Naive thymus-derived CD8-positive, alpha-beta T cell (primary cell): ENCODE data around the gene RAD18. TPM values are rescaled to one million over a fixed set of nuclear protein-coding genes. Genes with fewer than 3 reads are reported as not detected.

Experiments
- ATAC-seq, 2 donors: fragments of 150-1000 bp; cut with Tn5 transposase in 1 of 2; sonication (Bioruptor Pico), chemical (Tn5 transposase) in 1 of 2; 1 replicate in 1 of 2; 2 replicates in 1 of 2; pipeline ENCODE4 v1.10.0; 2021; ENCODE audit warnings: mild to moderate bottlenecking in 2 of 2, moderate library complexity in 2 of 2
- POLR2A ChIA-PET: fragments of 350-600 bp; sonication (Branson Sonifier 250); formaldehyde crosslinking; loops from one replicate; lab custom pipeline; 2021; ENCODE audit warnings: antibody characterized with exemption; lab: Charles Lee
- DNase-seq, 10 donors: peaks; one replicate each; pipeline versions ENCODE4 v3.0.0 to v3.0.0-alpha.2; 2020 to 2022
- H3K27ac Mint-ChIP-seq, 10 donors: one replicate each; pipeline ENCODE4 v1.8.0; 2020 to 2022; ENCODE audit warnings: mild to moderate bottlenecking in 10 of 10, mixed read lengths in 10 of 10, moderate library complexity in 4 of 10, inconsistent platforms in 1 of 10
- H3K27me3 Mint-ChIP-seq, 5 donors: one replicate each; pipeline ENCODE4 v1.8.0; 2021 to 2022; ENCODE audit warnings: mixed read lengths in 5 of 5
- H3K36me3 Mint-ChIP-seq, 3 donors: one replicate each; pipeline ENCODE4 v1.8.0; 2020 to 2022; ENCODE audit warnings: mixed read lengths in 3 of 3, mild to moderate bottlenecking in 2 of 3, inconsistent platforms in 1 of 3
- H3K4me1 Mint-ChIP-seq, 4 donors: one replicate each; pipeline ENCODE4 v1.8.0; 2021 to 2022; ENCODE audit warnings: mixed read lengths in 4 of 4
- H3K4me3 Mint-ChIP-seq, 10 donors: one replicate each; pipeline ENCODE4 v1.8.0; 2020 to 2022; ENCODE audit warnings: mild to moderate bottlenecking in 10 of 10, mixed read lengths in 10 of 10, moderate library complexity in 6 of 10, inconsistent platforms in 1 of 10
- H3K9me3 Mint-ChIP-seq, 9 donors: one replicate each; pipeline ENCODE4 v1.8.0; 2020 to 2022; ENCODE audit warnings: mixed read lengths in 9 of 9, mild to moderate bottlenecking in 3 of 9, inconsistent platforms in 1 of 9, moderate library complexity in 1 of 9
- polyA plus RNA-seq, 3 donors: library from polyadenylated mRNA; unstranded; fragments of 300-500 nt; fragmentation: Illumina TruSeq; gene quantifications; one replicate each; pipeline ENCODE4 v1.2.3, GENCODE V29; 2021
- total RNA-seq, 8 experiments: library from RNA in 2 of 8; stranded (reverse) in 2 of 8; gene quantifications; one replicate each; pipeline ENCODE4 v1.2.3 and lab custom pipeline; 2021 to 2026

The RAD18 gene
- total and polyA plus RNA-seq, 5 experiments from 2014 or later, result 7.8 to 18.0 (median 14.6) TPM

- Mint-ChIP-seq H3K27me3 (no peaks in the 10 kb centered on the region), H3K27ac (no peak overlapping the region), H3K36me3 (no peaks in the 10 kb centered on the region), H3K9me3 (no peaks in the 10 kb centered on the region), H3K4me1 (no peaks in the 10 kb centered on the region), H3K4me3 (no peak overlapping the region)
- no peak for DNase-seq
- POLR2A ChIA-PET, result no interaction called here
- no peak for ATAC-seq
Measured at GRCh38 chr3:8843347-8843746, 119.9 kb downstream of the RAD18 start.

DNA sequence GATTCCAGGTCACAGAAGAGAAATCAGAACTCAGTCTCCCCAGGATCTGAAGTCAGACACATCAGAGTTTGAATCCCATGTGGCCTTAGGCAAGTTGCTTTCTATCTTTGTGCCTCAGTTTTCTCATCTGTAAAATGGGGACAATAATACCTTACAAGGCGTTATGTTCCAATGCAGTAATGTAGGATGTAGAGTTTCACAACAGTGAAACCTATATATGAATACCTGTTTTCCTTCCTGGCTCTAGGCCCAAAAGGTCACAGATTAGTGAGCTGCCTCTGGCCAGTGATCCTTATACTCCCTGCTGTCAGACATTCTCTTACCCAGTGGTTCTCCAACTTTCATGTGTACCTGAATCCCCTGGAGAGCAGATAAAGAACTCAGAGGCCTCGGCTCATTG is 121.0 kb downstream of the RAD18 start:
- Mint-ChIP-seq H3K27me3 (no peaks in the 10 kb centered on the region), H3K4me3 (no peak overlapping the region), H3K36me3 (no peaks in the 10 kb centered on the region), H3K4me1 (no peaks in the 10 kb centered on the region), H3K27ac (no peak overlapping the region), H3K9me3 (no peaks in the 10 kb centered on the region)
- POLR2A ChIA-PET, result no interaction called here
- ATAC-seq (no peak), DNase-seq (no peak)

DNA sequence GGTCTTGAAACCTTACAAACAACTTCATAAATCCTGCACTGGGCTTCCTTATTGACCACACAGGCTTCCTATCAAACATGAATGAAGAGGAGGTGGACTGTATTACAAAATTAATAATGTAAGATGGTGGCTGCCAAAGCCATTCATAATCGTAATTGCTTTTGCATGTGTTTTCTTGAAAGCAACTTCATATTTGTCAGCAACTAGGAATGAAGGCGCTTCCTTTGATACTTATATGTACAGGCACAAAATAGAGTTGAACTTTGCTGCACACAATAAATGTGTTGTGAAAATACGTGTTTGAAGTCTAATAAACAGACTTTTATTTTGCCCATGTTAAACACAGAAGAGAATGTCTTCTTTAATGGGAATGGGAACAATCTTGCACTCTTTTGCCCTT is 121.8 kb downstream of the RAD18 start:
- H3K9me3 Mint-ChIP-seq, result no peaks in the 10 kb centered on the region
- H3K36me3 Mint-ChIP-seq, result no peaks in the 10 kb centered on the region
- no peaks in the 10 kb centered on the region for H3K4me1 Mint-ChIP-seq
- DNase-seq (no peak), ATAC-seq (no peak)
- H3K27me3 Mint-ChIP-seq, result no peaks in the 10 kb centered on the region
- POLR2A ChIA-PET, result no interaction called here
- no peak overlapping the region for H3K27ac Mint-ChIP-seq
- H3K4me3 Mint-ChIP-seq, result no peak overlapping the region

GRCh38 chr3:8840556-8840955 is 122.7 kb downstream of the RAD18 start:
- Mint-ChIP-seq H3K4me3 (no peak overlapping the region), H3K27me3 (no peaks in the 10 kb centered on the region), H3K4me1 (no peaks in the 10 kb centered on the region), H3K9me3 (no peaks in the 10 kb centered on the region), H3K36me3 (no peaks in the 10 kb centered on the region), H3K27ac (no peak overlapping the region)
- DNase-seq (no peak), ATAC-seq (no peak)
- POLR2A ChIA-PET, result no interaction called here

DNA sequence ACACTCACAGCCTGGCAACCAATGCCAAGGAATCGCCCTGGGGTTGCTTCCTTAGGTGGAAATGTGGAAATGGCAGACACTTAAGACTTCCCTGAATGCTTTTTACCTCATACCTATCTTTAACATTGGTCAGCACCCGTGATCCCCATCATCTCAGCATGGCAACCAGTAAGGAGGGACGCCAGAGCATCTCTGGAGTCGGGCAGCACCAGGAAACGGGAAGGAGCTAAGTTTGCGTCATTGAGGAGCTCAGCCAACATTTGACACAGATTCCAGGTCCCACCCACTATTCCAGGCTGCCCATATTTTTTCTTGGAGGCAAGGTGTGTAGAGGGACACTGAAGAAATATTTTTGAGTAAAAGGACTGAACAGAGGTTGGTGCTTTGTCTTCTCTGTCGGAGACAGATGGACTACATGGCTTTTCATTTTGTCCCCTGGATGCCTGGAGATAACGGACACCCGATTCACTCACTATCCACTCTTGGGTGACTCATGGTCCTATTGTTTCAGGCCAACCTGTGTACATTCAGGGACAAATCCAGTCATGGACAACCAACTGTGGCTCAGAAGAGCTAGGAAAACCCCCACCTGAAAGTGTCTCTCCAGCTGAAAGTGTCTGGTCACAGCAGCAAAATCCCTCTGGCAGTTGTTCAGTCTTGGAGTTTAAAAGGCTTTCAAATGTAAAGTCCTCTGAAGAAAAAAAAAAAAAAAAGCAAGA is 123.5 kb downstream of the RAD18 start:
- no peak for ATAC-seq
- POLR2A ChIA-PET, result no interaction called here
- H3K27ac Mint-ChIP-seq, result no peak overlapping the region

GRCh38 chr3:8838765-8839423 is 124.4 kb downstream of the RAD18 start:
- POLR2A ChIA-PET, result no interaction called here
- H3K27me3 Mint-ChIP-seq, result no peaks in the 10 kb centered on the region
- no peaks in the 10 kb centered on the region for H3K4me1 Mint-ChIP-seq
- H3K9me3 Mint-ChIP-seq, result no peaks in the 10 kb centered on the region
- no peak for ATAC-seq
- no peak overlapping the region for H3K4me3 Mint-ChIP-seq
- no peaks in the 10 kb centered on the region for H3K36me3 Mint-ChIP-seq
- no peak overlapping the region for H3K27ac Mint-ChIP-seq
- no peak for DNase-seq

More for the DNA sequence above, 123.5 kb downstream of the RAD18 start:
- no peaks in the 10 kb centered on the region for H3K27me3 Mint-ChIP-seq
- H3K9me3 Mint-ChIP-seq, result no peaks in the 10 kb centered on the region
- H3K4me1 Mint-ChIP-seq, result no peaks in the 10 kb centered on the region
- no peak overlapping the region for H3K4me3 Mint-ChIP-seq
- no peaks in the 10 kb centered on the region for H3K36me3 Mint-ChIP-seq
- DNase-seq, result no peak

DNA sequence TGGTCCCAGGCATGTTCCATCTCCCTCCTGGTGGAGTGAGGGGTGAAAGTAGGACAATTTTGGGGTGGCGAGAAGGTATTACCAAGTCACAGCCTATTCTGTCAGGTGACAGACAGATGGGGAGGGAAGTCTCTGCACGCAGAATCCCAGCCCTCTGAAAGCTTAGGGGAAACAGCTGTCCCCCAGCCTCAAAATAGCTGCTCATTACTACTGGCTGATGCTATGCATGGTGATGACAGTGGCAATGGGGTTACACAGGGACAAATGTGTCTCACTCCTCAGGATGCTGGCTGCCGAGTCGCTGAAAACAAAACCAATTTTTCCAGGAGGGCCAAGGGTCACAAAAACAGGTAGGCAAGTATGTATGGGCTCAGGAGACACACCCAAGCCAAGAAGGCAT is 125.0 kb downstream of the RAD18 start:
- H3K27ac Mint-ChIP-seq, result no peak overlapping the region
- no peaks in the 10 kb centered on the region for H3K36me3 Mint-ChIP-seq
- DNase-seq (no peak), ATAC-seq (no peak)
- no peaks in the 10 kb centered on the region for H3K27me3 Mint-ChIP-seq
- H3K9me3 Mint-ChIP-seq, result no peaks in the 10 kb centered on the region
- no peak overlapping the region for H3K4me3 Mint-ChIP-seq
- POLR2A ChIA-PET, result no interaction called here
- no peaks in the 10 kb centered on the region for H3K4me1 Mint-ChIP-seq

GRCh38 chr3:8837162-8837561 is 126.1 kb downstream of the RAD18 start:
- H3K4me3 Mint-ChIP-seq, result no peak overlapping the region
- DNase-seq, result no peak
- no peaks in the 10 kb centered on the region for H3K9me3 Mint-ChIP-seq
- POLR2A ChIA-PET, result no interaction called here
- H3K4me1 Mint-ChIP-seq, result no peaks in the 10 kb centered on the region
- ATAC-seq, result no peak
- no peaks in the 10 kb centered on the region for H3K36me3 Mint-ChIP-seq
- H3K27ac Mint-ChIP-seq, result no peak overlapping the region
- H3K27me3 Mint-ChIP-seq, result no peaks in the 10 kb centered on the region

DNA sequence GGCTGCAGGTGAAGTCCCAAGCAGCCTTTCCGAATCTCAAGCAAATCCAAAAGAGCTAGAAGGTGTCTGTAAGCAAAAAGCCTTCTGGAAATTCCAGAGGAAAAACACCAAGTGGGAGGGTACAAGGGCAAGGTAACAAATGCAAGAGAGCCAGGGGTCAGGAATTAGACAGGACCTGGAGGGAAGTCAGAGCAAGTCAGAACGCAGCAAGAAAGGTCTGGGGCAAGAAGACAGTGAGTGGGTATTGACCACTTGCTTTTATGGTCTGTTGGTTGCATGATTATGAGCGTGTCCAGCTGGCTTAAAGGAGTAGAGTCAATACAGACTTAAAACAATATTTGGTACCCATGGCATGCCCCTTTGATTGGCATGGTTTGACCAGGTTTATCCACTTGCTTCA is 127.2 kb downstream of the RAD18 start:
- H3K36me3 Mint-ChIP-seq, result no peaks in the 10 kb centered on the region
- no peaks in the 10 kb centered on the region for H3K27me3 Mint-ChIP-seq
- POLR2A ChIA-PET, result no interaction called here
- no peak for ATAC-seq
- no peaks in the 10 kb centered on the region for H3K9me3 Mint-ChIP-seq
- no peak overlapping the region for H3K27ac Mint-ChIP-seq
- no peak for DNase-seq
- no peak overlapping the region for H3K4me3 Mint-ChIP-seq
- H3K4me1 Mint-ChIP-seq, result no peaks in the 10 kb centered on the region

DNA sequence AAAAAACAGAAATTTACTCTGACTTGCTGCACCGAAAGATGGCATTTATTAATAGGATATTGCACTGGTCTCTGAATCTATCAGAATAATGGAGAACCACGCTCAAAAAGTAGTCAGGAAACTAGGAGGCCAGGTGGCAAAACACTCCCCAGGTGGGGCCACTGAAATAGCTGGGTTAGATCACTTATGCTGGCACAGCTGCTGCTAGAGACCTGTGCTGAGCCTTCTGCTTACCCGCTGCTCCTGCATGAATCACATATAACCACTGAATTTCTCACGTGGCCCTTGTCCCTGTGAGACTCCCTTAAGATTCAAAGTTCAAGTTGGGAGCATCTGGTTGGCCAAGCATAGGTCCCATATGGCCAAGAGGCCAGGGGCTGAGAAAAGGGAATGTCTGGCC is 127.9 kb downstream of the RAD18 start:
- Mint-ChIP-seq H3K36me3 (no peaks in the 10 kb centered on the region), H3K4me1 (no peaks in the 10 kb centered on the region), H3K9me3 (no peaks in the 10 kb centered on the region), H3K27ac (no peak overlapping the region), H3K27me3 (no peaks in the 10 kb centered on the region), H3K4me3 (no peak overlapping the region)
- ATAC-seq (no peak), DNase-seq (no peak)
- POLR2A ChIA-PET, result no interaction called here

- ATAC-seq (no peak), DNase-seq (no peak)
- no peaks in the 10 kb centered on the region for H3K27me3 Mint-ChIP-seq
- POLR2A ChIA-PET, result no interaction called here
- H3K27ac Mint-ChIP-seq, result no peak overlapping the region
- H3K4me3 Mint-ChIP-seq, result no peak overlapping the region
- H3K9me3 Mint-ChIP-seq, result no peaks in the 10 kb centered on the region
- H3K36me3 Mint-ChIP-seq, result no peaks in the 10 kb centered on the region
- H3K4me1 Mint-ChIP-seq, result no peaks in the 10 kb centered on the region
Measured at GRCh38 chr3:8834974-8835373, 128.3 kb downstream of the RAD18 start.

GRCh38 chr3:8827641-8828040 is 135.6 kb downstream of the RAD18 start:
- ATAC-seq, result no peak
- no peaks in the 10 kb centered on the region for H3K36me3 Mint-ChIP-seq
- no peak overlapping the region for H3K27ac Mint-ChIP-seq
- POLR2A ChIA-PET, result no interaction called here
- no peaks in the 10 kb centered on the region for H3K4me1 Mint-ChIP-seq
- DNase-seq, result no peak
- H3K4me3 Mint-ChIP-seq, result no peak overlapping the region
- H3K9me3 Mint-ChIP-seq, result peaks cover 0 to under 1% (median 0%) of the 10 kb centered on the region in 9 donors
- no peaks in the 10 kb centered on the region for H3K27me3 Mint-ChIP-seq
